ENCODE data around the gene KIAA1586. TPM values are rescaled to one million over a fixed set of nuclear protein-coding genes. Genes with fewer than 3 reads are reported as not detected.

KIAA1586 gene
- total and polyA plus RNA-seq, 2 donors (not counting 3 experiments of a cell fraction or from before 2014, with no cell fraction given): 1.7 to 14.0 TPM

GRCh38 chr6:57033228-57033627, 13.3 kb upstream of the KIAA1586 start:
- Histone ChIP-seq H4K20me1 (replicated peaks; ENCODE audit: control insufficient read depth, extremely low read depth, insufficient read depth, low read length) (no peaks in the 10 kb centered on the region), H3K79me2 (ENCODE audit: control insufficient read depth, insufficient read depth, low read length) (no peaks in the 10 kb centered on the region), H3K9me3 (replicated peaks; ENCODE audit: control insufficient read depth, insufficient read depth, low read length) (no peaks in the 10 kb centered on the region), H3K27ac (ENCODE audit: insufficient read depth, low read depth, low read length) (no peak overlapping the region), H3K27me3 (ENCODE audit: control insufficient read depth in 2 of 2, insufficient read depth in 2 of 2, low read length in 2 of 2) (peaks cover 11 to 13% of the 10 kb centered on the region in 2 experiments), H3K9ac (replicated peaks; ENCODE audit: extremely low read depth, insufficient read depth, low read length) (no peak overlapping the region), H3K9me1 (replicated peaks; ENCODE audit: control insufficient read depth, extremely low read depth, insufficient read depth, low read length) (no peaks in the 10 kb centered on the region), H2AFZ (ENCODE audit: low read depth, low read length) (no peak overlapping the region), H3K4me3 (replicated peaks in 1 of 3; ENCODE audit: insufficient read depth in 1 of 3, low read depth in 1 of 3, low read length in 3 of 3) (no peak overlapping the region), H3K4me1 (ENCODE audit: control insufficient read depth, extremely low read depth, insufficient read depth, low read length) (peaks cover 5% of the 10 kb centered on the region), H3K4me2 (ENCODE audit: insufficient read depth, low read length) (no peak overlapping the region), H3K36me3 (ENCODE audit: control insufficient read depth in 2 of 2, extremely low read depth in 1 of 2, insufficient read depth in 2 of 2, low read length in 2 of 2) (no peaks in the 10 kb centered on the region)
- CTCF ChIA-PET: no interaction called here
- dilution Hi-C loops (cut with MboI; ENCODE audit: extremely low pct_ligation_motif_present, low sequenced_read_pairs): no loop called here
- intact Hi-C loops (cut with micrococcal nuclease): no loop called here
- FAIRE-seq: no peak
- POLR2A ChIA-PET: no interaction called here
- BruUV-seq (replicated peaks): no TSS peak
- DNase-seq (ENCODE audit: low read depth, low spot score): no peak
- TF ChIP-seq JUN (IDR thresholded peaks at IDR 0.05; ENCODE audit: borderline replicate concordance, insufficient read depth, insufficient read length, low read depth): no peak
- no peak for TF ChIP-seq MAX (IDR thresholded peaks at IDR 0.05; ENCODE audit: insufficient read depth, insufficient read length)

- Histone ChIP-seq H2AFZ (ENCODE audit: low read depth, low read length) (no peak overlapping the region), H3K4me3 (replicated peaks in 1 of 3; ENCODE audit: insufficient read depth in 1 of 3, low read depth in 1 of 3, low read length in 3 of 3) (no peak overlapping the region), H3K9me3 (replicated peaks; ENCODE audit: control insufficient read depth, insufficient read depth, low read length) (no peaks in the 10 kb centered on the region), H3K79me2 (ENCODE audit: control insufficient read depth, insufficient read depth, low read length) (no peaks in the 10 kb centered on the region), H3K9ac (replicated peaks; ENCODE audit: extremely low read depth, insufficient read depth, low read length) (no peak overlapping the region), H3K36me3 (ENCODE audit: control insufficient read depth in 2 of 2, extremely low read depth in 1 of 2, insufficient read depth in 2 of 2, low read length in 2 of 2) (no peaks in the 10 kb centered on the region), H3K4me1 (ENCODE audit: control insufficient read depth, extremely low read depth, insufficient read depth, low read length) (peaks cover 5% of the 10 kb centered on the region), H3K4me2 (ENCODE audit: insufficient read depth, low read length) (no peak overlapping the region), H3K27ac (ENCODE audit: insufficient read depth, low read depth, low read length) (no peak overlapping the region), H3K27me3 (ENCODE audit: control insufficient read depth in 2 of 2, insufficient read depth in 2 of 2, low read length in 2 of 2) (peaks cover 19 to 20% of the 10 kb centered on the region in 2 experiments), H3K9me1 (replicated peaks; ENCODE audit: control insufficient read depth, extremely low read depth, insufficient read depth, low read length) (no peaks in the 10 kb centered on the region), H4K20me1 (replicated peaks; ENCODE audit: control insufficient read depth, extremely low read depth, insufficient read depth, low read length) (no peaks in the 10 kb centered on the region)
- no TSS peak for BruUV-seq (replicated peaks)
- FAIRE-seq (no peak), DNase-seq (ENCODE audit: low read depth, low spot score) (no peak)
- CTCF ChIA-PET: no interaction called here
- POLR2A ChIA-PET: no interaction called here
- TF ChIP-seq MAX (IDR thresholded peaks at IDR 0.05; ENCODE audit: insufficient read depth, insufficient read length): no peak
- no peak for TF ChIP-seq FOS (IDR thresholded peaks at IDR 0.05; ENCODE audit: borderline replicate concordance, insufficient read depth, low read length)
- no peak for TF ChIP-seq EZH2 (IDR thresholded peaks at IDR 0.05; ENCODE audit: borderline replicate concordance, low read depth, low read length, severe bottlenecking)
- TF ChIP-seq MYC (IDR thresholded peaks at IDR 0.05; ENCODE audit: low read depth, low read length): no peak
- TF ChIP-seq POLR2A (IDR thresholded peaks at IDR 0.05; ENCODE audit: low read depth, low read length): no peak
- TF ChIP-seq POLR2AphosphoS5 (IDR thresholded peaks at IDR 0.05; ENCODE audit: insufficient read depth, low read depth, low read length): no peak
- no peak for TF ChIP-seq CTCF (IDR thresholded peaks at IDR 0.05; ENCODE audit: extremely low read depth in 1 of 2, insufficient read depth in 1 of 2, low read depth in 1 of 2, low read length in 2 of 2)
- TF ChIP-seq GATA2 (IDR thresholded peaks at IDR 0.05; ENCODE audit: insufficient read depth, insufficient read length, low read depth, low read length): no peak
- TF ChIP-seq JUN (IDR thresholded peaks at IDR 0.05; ENCODE audit: borderline replicate concordance, insufficient read depth, insufficient read length, low read depth): no peak
- intact Hi-C loops (cut with micrococcal nuclease) (no loop called here), dilution Hi-C loops (cut with MboI; ENCODE audit: extremely low pct_ligation_motif_present, low sequenced_read_pairs) (no loop called here)
Observed at GRCh38 chr6:57035549-57035948, 10.9 kb upstream of the KIAA1586 start.

Data from endothelial cell of umbilical vein (primary cell).